GM12878 (cell line): Measurements from ENCODE around the gene TOM1L1.

ENCODE experiments used
- CHD2 ChIP-seq: IDR thresholded peaks from 2 replicates; pipeline ENCODE4 v1.6.1; 2011; ENCODE audit warnings: low read depth, low read length, improper control_type of control experiment, borderline replicate concordance
- DPF2 ChIP-seq: fragments of 450-650 bp; IDR thresholded peaks from 2 replicates; pipeline ENCODE4 v1.6.1; 2017; ENCODE audit warnings: mild to moderate bottlenecking
- EZH2 ChIP-seq: IDR thresholded peaks from 2 replicates; pipeline ENCODE4 v1.6.1; 2012; ENCODE audit warnings: low read depth, mild to moderate bottlenecking, control low read depth, inconsistent platforms, low read length, borderline replicate concordance; ENCODE audit not compliant: control insufficient read depth
- MAX ChIP-seq: IDR thresholded peaks from 2 replicates; pipeline ENCODE4 v1.6.1; 2012; ENCODE audit warnings: low read depth, low read length, improper control_type of control experiment
- POLR2A ChIP-seq: IDR thresholded peaks from 2 replicates; pipeline ENCODE4 v1.6.1; 2011; ENCODE audit warnings: low read depth, mild to moderate bottlenecking, low read length
- POLR2AphosphoS5 ChIP-seq: IDR thresholded peaks from 2 replicates; pipeline ENCODE4 v1.6.1; 2011; ENCODE audit warnings: mild to moderate bottlenecking, low read length, inconsistent platforms
- RCOR1 ChIP-seq: conservative IDR thresholded peaks from 2 replicates; pipeline ENCODE4 v1.6.1; 2012; ENCODE audit warnings: low read depth, low read length, improper control_type of control experiment
- SIX5 ChIP-seq: IDR thresholded peaks from 2 replicates; pipeline ENCODE4 v1.6.1; 2011; ENCODE audit warnings: mild to moderate bottlenecking, low read depth, low read length, moderate library complexity; ENCODE audit not compliant: severe bottlenecking
- TAF1 ChIP-seq: IDR thresholded peaks from 2 replicates; pipeline ENCODE4 v1.6.1; 2011; ENCODE audit warnings: mild to moderate bottlenecking, low read depth, low read length, borderline replicate concordance
- YY1 ChIP-seq: IDR thresholded peaks from 2 replicates; pipeline ENCODE4 v1.6.1; 2011; ENCODE audit warnings: low read depth, mild to moderate bottlenecking, low read length
- ZZZ3 ChIP-seq: IDR thresholded peaks from 2 replicates; pipeline ENCODE4 v1.6.1; 2011; ENCODE audit warnings: low read depth; ENCODE audit not compliant: control insufficient read depth, insufficient read length
- TF ChIP-seq, protein P1 (sequence below), 3 experiments: IDR thresholded peaks in 2 of 3; conservative IDR thresholded peaks in 1 of 3; 2 replicates each; pipeline ENCODE4 v1.5.1; 2011; ENCODE audit warnings: low read depth in 3 of 3, low read length in 3 of 3, mild to moderate bottlenecking in 3 of 3, control low read depth in 2 of 3, moderate library complexity in 2 of 3, inconsistent platforms in 1 of 3, mixed read lengths in 1 of 3; ENCODE audit not compliant: control insufficient read depth in 2 of 3, insufficient read depth in 1 of 3; ENCODE audit errors: extremely low read depth in 1 of 3
- TF ChIP-seq, protein P2 (sequence below): fragments of 450-650 bp; IDR thresholded peaks from 2 replicates; pipeline ENCODE4 v1.6.1; 2016; ENCODE audit warnings: mild to moderate bottlenecking

DNA sequence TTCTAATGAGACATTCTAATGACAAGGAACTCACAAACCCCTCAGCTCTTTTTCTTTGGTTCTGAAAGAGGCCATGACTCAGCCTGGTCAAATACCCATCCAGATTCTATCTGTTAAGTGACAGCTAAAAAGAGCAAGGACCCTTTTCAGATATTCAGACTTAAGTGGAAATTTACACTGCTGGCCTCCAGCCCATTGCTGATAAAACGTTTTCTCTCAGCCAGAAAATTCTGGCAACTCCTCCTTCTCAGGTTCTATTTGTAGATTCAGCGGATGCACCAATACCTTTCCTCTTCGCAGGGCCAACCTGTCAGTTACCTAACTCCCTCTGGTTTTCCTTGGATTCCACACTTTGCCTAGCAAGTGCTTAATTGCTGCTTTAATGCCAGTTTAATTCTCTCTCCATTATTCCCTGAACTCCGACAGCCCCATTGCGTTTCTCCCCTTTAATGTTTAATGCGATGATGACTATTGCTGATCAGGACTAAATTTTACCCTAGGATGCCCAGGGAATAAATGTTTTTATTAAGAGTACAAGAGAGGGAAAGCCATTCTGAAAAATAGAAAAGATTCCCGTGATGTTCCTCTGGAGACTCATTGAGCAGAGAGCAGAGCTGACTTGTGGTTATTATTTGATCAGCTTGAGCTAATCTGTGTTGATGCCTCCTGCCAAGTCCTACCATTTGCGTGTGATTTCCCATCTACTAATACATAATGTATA, 35.9 kb upstream of the TOM1L1 start:
- no peak for TF ChIP-seq SIX5
- no peak for TF ChIP-seq RCOR1
- TF ChIP-seq EZH2: no peak
- TF ChIP-seq, protein P1, sequence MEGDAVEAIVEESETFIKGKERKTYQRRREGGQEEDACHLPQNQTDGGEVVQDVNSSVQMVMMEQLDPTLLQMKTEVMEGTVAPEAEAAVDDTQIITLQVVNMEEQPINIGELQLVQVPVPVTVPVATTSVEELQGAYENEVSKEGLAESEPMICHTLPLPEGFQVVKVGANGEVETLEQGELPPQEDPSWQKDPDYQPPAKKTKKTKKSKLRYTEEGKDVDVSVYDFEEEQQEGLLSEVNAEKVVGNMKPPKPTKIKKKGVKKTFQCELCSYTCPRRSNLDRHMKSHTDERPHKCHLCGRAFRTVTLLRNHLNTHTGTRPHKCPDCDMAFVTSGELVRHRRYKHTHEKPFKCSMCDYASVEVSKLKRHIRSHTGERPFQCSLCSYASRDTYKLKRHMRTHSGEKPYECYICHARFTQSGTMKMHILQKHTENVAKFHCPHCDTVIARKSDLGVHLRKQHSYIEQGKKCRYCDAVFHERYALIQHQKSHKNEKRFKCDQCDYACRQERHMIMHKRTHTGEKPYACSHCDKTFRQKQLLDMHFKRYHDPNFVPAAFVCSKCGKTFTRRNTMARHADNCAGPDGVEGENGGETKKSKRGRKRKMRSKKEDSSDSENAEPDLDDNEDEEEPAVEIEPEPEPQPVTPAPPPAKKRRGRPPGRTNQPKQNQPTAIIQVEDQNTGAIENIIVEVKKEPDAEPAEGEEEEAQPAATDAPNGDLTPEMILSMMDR (IDR thresholded peaks at IDR 0.05 in 2 of 3, conservative IDR thresholded peaks at IDR 0.05 in 1 of 3; ENCODE audit: control insufficient read depth in 2 of 3, extremely low read depth in 1 of 3, insufficient read depth in 1 of 3, low read depth in 3 of 3, low read length in 3 of 3): no peak
- TF ChIP-seq TAF1: no peak
- TF ChIP-seq, protein P2, sequence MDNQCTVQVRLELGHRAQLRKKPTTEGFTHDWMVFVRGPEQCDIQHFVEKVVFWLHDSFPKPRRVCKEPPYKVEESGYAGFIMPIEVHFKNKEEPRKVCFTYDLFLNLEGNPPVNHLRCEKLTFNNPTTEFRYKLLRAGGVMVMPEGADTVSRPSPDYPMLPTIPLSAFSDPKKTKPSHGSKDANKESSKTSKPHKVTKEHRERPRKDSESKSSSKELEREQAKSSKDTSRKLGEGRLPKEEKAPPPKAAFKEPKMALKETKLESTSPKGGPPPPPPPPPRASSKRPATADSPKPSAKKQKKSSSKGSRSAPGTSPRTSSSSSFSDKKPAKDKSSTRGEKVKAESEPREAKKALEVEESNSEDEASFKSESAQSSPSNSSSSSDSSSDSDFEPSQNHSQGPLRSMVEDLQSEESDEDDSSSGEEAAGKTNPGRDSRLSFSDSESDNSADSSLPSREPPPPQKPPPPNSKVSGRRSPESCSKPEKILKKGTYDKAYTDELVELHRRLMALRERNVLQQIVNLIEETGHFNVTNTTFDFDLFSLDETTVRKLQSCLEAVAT: no peak
- TF ChIP-seq ZZZ3: no peak
- no peak for TF ChIP-seq DPF2
- no peak for TF ChIP-seq CHD2
- TF ChIP-seq MAX: no peak
- TF ChIP-seq POLR2AphosphoS5: no peak
- TF ChIP-seq POLR2A: no peak
- TF ChIP-seq YY1: no peak
